Progenitor cell of endocrine pancreas (in vitro differentiated cells): Measurements from ENCODE around the gene TNIK. TPM values are rescaled to one million over a fixed set of nuclear protein-coding genes. Genes with fewer than 3 reads are reported as not detected.
"Not testable (repeated sequence)": the region's sequence is repeated elsewhere in the genome, so short reads cannot be mapped to it uniquely, and the experiment has no call there.

Source experiments
- DNase-seq: peaks from one replicate; pipeline ENCODE4 v3.0.0; 2021; ENCODE audit warnings: low spot score; ENCODE audit not compliant: unreplicated experiment
- H3K27ac Mint-ChIP-seq: 2 replicates; pipeline ENCODE4 v1.8.0; 2021; ENCODE audit warnings: mild to moderate bottlenecking, moderate library complexity, mixed read lengths
- H3K27me3 Mint-ChIP-seq: 2 replicates; pipeline ENCODE4 v1.8.0; 2021; ENCODE audit warnings: mixed read lengths
- H3K36me3 Mint-ChIP-seq: 2 replicates; pipeline ENCODE4 v1.8.0; 2022; ENCODE audit warnings: mixed read lengths; ENCODE audit not compliant: insufficient read depth
- H3K4me1 Mint-ChIP-seq: 2 replicates; pipeline ENCODE4 v1.8.0; 2021; ENCODE audit warnings: low read depth, mixed read lengths
- H3K4me3 Mint-ChIP-seq: 2 replicates; pipeline ENCODE4 v1.8.0; 2021; ENCODE audit warnings: low read depth, mild to moderate bottlenecking, moderate library complexity, mixed read lengths
- H3K9me3 Mint-ChIP-seq: 2 replicates; pipeline ENCODE4 v1.8.0; 2021; ENCODE audit warnings: low read depth, mixed read lengths
- total RNA-seq: library from RNA; stranded (reverse); gene quantifications from 2 replicates; pipeline ENCODE4 v1.2.1, GENCODE V29; 2021
- TF ChIP-seq, protein P1 (sequence below): fragments of 200-600 bp; sonication (generic); IDR thresholded peaks from one replicate; pipeline ENCODE4 v1.5.0; 2021; ENCODE audit warnings: antibody characterized with exemption, mild to moderate bottlenecking; ENCODE audit not compliant: unreplicated experiment

TNIK gene
- total RNA-seq, 1 donor from 2014 or later = 15.7 TPM

DNA sequence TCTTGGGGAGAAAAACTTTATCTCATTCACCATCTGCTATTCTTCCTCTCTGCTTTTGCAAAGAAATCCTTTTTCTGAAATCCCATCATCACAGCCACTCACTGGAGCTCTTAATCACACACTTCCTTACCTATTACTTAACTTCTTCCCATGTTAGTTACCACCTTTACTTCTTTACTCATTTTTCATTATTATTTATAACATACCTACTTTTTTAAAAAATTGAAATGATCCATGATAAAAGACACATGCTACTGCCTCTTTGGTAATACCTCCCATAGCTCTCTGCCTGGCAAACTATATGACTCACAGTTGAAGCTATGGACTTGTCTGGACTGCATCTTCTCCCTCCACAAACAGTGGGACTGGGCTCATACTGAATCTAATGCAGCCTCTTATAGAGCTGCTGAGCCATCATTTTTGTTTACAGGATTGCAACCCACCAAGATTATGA, 150.3 kb downstream of the TNIK start:
- H3K27me3 Mint-ChIP-seq = no peaks in the 10 kb centered on the region
- H3K27ac Mint-ChIP-seq = no peak overlapping the region
- no peak overlapping the region for H3K4me3 Mint-ChIP-seq
- H3K36me3 Mint-ChIP-seq = peaks cover 4% of the 10 kb centered on the region
- peaks cover 6% of the 10 kb centered on the region for H3K9me3 Mint-ChIP-seq
- no peak for DNase-seq
- no peaks in the 10 kb centered on the region for H3K4me1 Mint-ChIP-seq
- TF ChIP-seq, protein P1, sequence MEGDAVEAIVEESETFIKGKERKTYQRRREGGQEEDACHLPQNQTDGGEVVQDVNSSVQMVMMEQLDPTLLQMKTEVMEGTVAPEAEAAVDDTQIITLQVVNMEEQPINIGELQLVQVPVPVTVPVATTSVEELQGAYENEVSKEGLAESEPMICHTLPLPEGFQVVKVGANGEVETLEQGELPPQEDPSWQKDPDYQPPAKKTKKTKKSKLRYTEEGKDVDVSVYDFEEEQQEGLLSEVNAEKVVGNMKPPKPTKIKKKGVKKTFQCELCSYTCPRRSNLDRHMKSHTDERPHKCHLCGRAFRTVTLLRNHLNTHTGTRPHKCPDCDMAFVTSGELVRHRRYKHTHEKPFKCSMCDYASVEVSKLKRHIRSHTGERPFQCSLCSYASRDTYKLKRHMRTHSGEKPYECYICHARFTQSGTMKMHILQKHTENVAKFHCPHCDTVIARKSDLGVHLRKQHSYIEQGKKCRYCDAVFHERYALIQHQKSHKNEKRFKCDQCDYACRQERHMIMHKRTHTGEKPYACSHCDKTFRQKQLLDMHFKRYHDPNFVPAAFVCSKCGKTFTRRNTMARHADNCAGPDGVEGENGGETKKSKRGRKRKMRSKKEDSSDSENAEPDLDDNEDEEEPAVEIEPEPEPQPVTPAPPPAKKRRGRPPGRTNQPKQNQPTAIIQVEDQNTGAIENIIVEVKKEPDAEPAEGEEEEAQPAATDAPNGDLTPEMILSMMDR = no peak

DNA sequence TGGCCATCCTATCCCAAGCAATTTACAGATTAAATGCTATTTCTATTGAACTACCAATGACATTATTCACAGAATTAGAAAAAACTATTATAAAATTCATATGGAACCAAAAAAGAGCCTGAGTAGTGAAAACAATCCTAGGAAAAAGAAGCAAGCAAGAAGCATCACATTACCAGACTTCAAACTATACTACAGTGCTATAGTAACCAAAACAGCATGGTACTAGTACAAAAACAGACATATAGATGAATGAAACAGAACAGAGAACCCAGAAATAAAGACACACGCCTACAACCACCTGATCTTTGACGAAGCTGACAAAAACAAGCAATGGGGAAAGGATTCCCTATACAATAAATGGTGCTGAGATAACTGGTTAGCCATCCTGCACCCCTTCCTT, 152.2 kb downstream of the TNIK start:
- no peak overlapping the region for H3K4me3 Mint-ChIP-seq
- H3K9me3 Mint-ChIP-seq = peaks cover 6% of the 10 kb centered on the region
- no peak overlapping the region for H3K27ac Mint-ChIP-seq
- peaks cover 4% of the 10 kb centered on the region for H3K36me3 Mint-ChIP-seq
- no peaks in the 10 kb centered on the region for H3K4me1 Mint-ChIP-seq
- TF ChIP-seq, protein P1 = no peak
- H3K27me3 Mint-ChIP-seq = no peaks in the 10 kb centered on the region
- DNase-seq = no peak

DNA sequence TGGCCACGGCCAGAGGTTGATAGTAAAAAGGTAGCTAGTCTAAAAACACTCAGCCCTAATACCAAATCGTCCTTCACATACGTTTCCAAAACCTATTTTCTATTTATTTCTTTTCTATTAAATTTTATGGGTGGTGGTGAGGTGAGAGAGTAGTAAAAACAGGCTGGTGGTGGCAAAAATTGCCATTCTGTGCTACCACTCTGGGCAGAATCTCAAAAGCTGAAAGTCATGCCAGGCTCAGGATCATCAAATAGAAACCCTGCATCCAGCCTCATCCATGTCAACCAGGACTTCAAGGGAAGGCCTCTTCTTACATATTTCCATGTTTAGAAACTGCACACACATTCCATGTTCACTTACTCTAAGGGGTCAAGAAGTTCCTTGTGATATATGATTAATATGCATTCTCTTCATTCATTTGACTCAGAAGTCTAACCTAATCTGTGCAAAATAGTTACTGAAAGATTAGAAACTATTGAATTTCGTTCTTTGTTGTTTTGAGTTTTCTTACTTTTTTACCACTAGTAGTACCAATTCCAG, 153.1 kb downstream of the TNIK start:
- TF ChIP-seq, protein P1 = no peak
- Mint-ChIP-seq H3K9me3 (peaks cover 6% of the 10 kb centered on the region), H3K36me3 (peaks cover 4% of the 10 kb centered on the region), H3K4me3 (no peak overlapping the region), H3K27me3 (no peaks in the 10 kb centered on the region), H3K4me1 (no peaks in the 10 kb centered on the region), H3K27ac (no peak overlapping the region)
- DNase-seq = no peak

DNA sequence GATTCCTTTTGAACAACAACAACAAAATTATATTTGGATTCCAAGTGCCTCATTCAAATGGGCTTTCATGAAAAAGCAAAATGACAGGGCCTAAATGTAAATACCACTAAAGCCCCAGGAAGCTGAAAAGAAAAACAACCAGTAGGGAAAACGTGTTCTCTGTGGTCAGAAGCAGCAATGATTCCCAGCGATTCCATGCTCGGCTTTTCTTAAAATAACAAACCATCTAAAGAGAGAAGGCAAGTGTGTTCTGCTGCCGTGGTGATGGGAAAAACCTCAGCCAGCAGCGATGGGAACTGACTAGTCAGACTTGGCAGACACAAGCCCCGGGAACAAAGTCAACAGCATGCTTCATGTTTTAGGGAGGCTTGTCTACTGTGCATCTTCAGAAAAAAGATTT, 153.6 kb downstream of the TNIK start:
- Mint-ChIP-seq H3K27ac (no peak overlapping the region), H3K36me3 (peaks cover 4% of the 10 kb centered on the region), H3K4me1 (no peaks in the 10 kb centered on the region)

DNA sequence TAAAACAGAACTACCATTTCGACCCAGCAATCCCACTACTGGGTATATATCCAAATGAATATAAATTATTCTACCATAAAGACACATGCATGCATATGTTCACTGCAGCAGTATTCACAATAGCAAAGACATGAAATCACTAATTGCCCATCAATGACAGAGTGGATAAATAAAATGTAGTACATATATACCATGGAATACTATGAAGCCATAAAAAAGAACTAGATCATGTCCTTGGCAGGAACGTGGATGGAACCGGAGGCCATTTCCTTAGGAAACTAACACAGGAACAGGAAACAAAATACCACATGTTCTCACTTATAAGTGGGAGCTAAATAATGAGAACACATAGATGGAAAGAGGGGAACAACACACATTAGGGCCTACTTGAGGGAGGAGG, 154.4 kb downstream of the TNIK start:
- not testable (repeated sequence) for H3K4me3 Mint-ChIP-seq, H3K27me3 Mint-ChIP-seq, H3K9me3 Mint-ChIP-seq, H3K27ac Mint-ChIP-seq, H3K36me3 Mint-ChIP-seq, H3K4me1 Mint-ChIP-seq, DNase-seq

More for the DNA sequence above, 153.6 kb downstream of the TNIK start:
- no peaks in the 10 kb centered on the region for H3K27me3 Mint-ChIP-seq
- TF ChIP-seq, protein P1 = no peak
- DNase-seq = no peak
- H3K9me3 Mint-ChIP-seq = peaks cover 6% of the 10 kb centered on the region
- H3K4me3 Mint-ChIP-seq = no peak overlapping the region

DNA sequence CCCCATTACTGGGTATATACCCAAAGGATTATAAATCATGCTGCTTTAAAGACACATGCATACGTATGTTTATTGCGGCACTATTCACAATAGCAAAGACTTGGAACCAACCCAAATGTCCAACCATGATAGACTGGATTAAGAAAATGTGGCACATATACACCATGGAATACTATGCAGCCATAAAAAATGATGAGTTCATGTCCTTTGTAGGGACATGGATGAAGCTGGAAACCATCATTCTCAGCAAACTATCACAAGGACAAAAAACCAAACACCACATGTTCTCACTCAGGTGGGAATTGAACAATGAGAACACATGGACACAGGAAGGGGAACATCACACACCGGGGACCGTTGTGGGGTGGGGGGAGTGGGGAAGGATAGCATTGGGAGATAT, 155.7 kb downstream of the TNIK start:
- H3K4me1 Mint-ChIP-seq, DNase-seq, H3K27me3 Mint-ChIP-seq, H3K27ac Mint-ChIP-seq, H3K4me3 Mint-ChIP-seq, H3K9me3 Mint-ChIP-seq, H3K36me3 Mint-ChIP-seq: not testable (repeated sequence)

DNA sequence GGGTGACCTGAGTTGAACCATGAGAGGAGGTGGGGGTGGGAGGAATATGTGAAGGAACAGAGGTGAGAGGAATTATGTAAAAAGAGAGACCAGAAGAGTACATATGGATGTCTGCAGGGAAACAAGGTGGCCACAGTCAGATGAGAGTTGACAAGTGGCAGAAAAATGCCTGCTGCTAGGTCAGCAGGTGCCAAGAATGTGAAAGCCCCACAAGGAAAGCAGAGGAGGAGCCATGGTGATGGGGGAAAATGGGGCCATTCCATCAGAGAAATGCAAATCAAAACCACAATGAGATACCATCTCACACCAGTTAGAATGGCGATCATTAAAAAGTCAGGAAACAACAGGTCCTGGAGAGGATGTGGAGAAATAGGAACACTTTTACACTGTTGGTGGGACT, 156.2 kb downstream of the TNIK start:
- not testable (repeated sequence) for H3K36me3 Mint-ChIP-seq, H3K4me3 Mint-ChIP-seq, H3K27ac Mint-ChIP-seq, H3K27me3 Mint-ChIP-seq, DNase-seq, H3K4me1 Mint-ChIP-seq, H3K9me3 Mint-ChIP-seq
